DND-41 (cell line): ENCODE results near the gene DLGAP1.

Experiments used
- ATAC-seq: fragments of 200-7000 bp; cut with Tn5 transposase; 3 replicates; pipeline ENCODE4 v1.9.1; 2021; ENCODE audit warnings: low read depth; ENCODE audit not compliant: insufficient read depth
- DNase-seq: peaks from one replicate; pipeline ENCODE4 v3.0.0-alpha.2; 2020
- H2AFZ ChIP-seq: 2 replicates; pipeline ENCODE4 v1.6.0; 2012; ENCODE audit warnings: low read depth, low read length
- H3K27ac ChIP-seq: 2 replicates; pipeline ENCODE4 v1.5.1; 2012; ENCODE audit warnings: low read length, inconsistent platforms
- H3K27me3 ChIP-seq: fragments of 200-600 bp; sonication (generic); 2 replicates; pipeline ENCODE4 v1.6.0; 2012; ENCODE audit warnings: low read length, mild to moderate bottlenecking, inconsistent platforms; ENCODE audit not compliant: insufficient read depth, poor library complexity
- H3K36me3 ChIP-seq: 2 replicates; pipeline ENCODE4 v1.5.1; 2012; ENCODE audit warnings: low read length, inconsistent platforms; ENCODE audit not compliant: insufficient read depth
- H3K4me1 ChIP-seq: 2 replicates; pipeline ENCODE4 v1.5.1; 2012; ENCODE audit warnings: mild to moderate bottlenecking, low read length; ENCODE audit not compliant: insufficient read depth
- H3K4me2 ChIP-seq: 2 replicates; pipeline ENCODE4 v1.6.0; 2012; ENCODE audit warnings: mild to moderate bottlenecking, moderate library complexity, low read length, inconsistent platforms; ENCODE audit not compliant: insufficient read depth
- H3K4me3 ChIP-seq, 2 experiments: fragments of 200-600 bp in 1 of 2; shearing (Covaris generic) in 1 of 2; 2 replicates each; pipeline ENCODE4 v1.5.1; 2012 to 2016; ENCODE audit warnings: inconsistent platforms in 2 of 2, low read length in 2 of 2, mild to moderate bottlenecking in 2 of 2, low read depth in 1 of 2, moderate library complexity in 1 of 2
- H3K79me2 ChIP-seq: 2 replicates; pipeline ENCODE4 v1.6.0; 2012; ENCODE audit warnings: low read length, inconsistent platforms; ENCODE audit not compliant: insufficient read depth
- H3K9ac ChIP-seq: 2 replicates; pipeline ENCODE4 v1.6.0; 2012; ENCODE audit warnings: low read depth, mild to moderate bottlenecking, inconsistent platforms, low read length, moderate library complexity
- H3K9me3 ChIP-seq: 2 replicates; pipeline ENCODE4 v1.5.1; 2012; ENCODE audit warnings: low read length, moderate library complexity, mild to moderate bottlenecking, inconsistent platforms; ENCODE audit not compliant: insufficient read depth, severe bottlenecking
- H4K20me1 ChIP-seq: 2 replicates; pipeline ENCODE4 v1.6.0; 2012; ENCODE audit warnings: low read length; ENCODE audit not compliant: insufficient read depth
- CTCF ChIP-seq: IDR thresholded peaks from 2 replicates; pipeline ENCODE4 v1.5.1; 2012; ENCODE audit warnings: borderline replicate concordance, low read length, moderate library complexity, mild to moderate bottlenecking; ENCODE audit not compliant: poor library complexity, severe bottlenecking; ENCODE audit errors: extremely low read depth
- EZH2 ChIP-seq: IDR thresholded peaks from 3 replicates; pipeline ENCODE4 v1.6.1; 2012; ENCODE audit warnings: borderline replicate concordance, low read depth, mild to moderate bottlenecking, moderate library complexity, low read length, inconsistent platforms; ENCODE audit not compliant: severe bottlenecking

Gene DLGAP1

GRCh38 chr18:3715231-3716080 is 739.7 kb downstream of the DLGAP1 start:
- Histone ChIP-seq H3K4me3 (peak overlapping the region in 1 of 2 experiments; percentile 24; a peak in 2 of 4 replicates), H3K9ac (peak overlapping the region; percentile 33), H3K27me3 (no peaks in the 10 kb centered on the region), H3K4me1 (peaks cover 47% of the 10 kb centered on the region), H3K9me3 (no peaks in the 10 kb centered on the region), H3K4me2 (peak overlapping the region; percentile 54), H3K27ac (peak overlapping the region; percentile 78), H4K20me1 (no peaks in the 10 kb centered on the region), H3K79me2 (no peaks in the 10 kb centered on the region), H3K36me3 (no peaks in the 10 kb centered on the region), H2AFZ (peak overlapping the region; percentile 23)
- ATAC-seq (peak; percentile 83), DNase-seq (peak; percentile 60)
- TF ChIP-seq CTCF (no peak), EZH2 (no peak)

- Histone ChIP-seq H3K4me3 (no peak overlapping the region), H4K20me1 (no peaks in the 10 kb centered on the region), H3K9ac (no peak overlapping the region), H3K27ac (no peak overlapping the region), H3K4me1 (peaks cover 61% of the 10 kb centered on the region), H3K4me2 (no peak overlapping the region), H3K36me3 (no peaks in the 10 kb centered on the region), H3K79me2 (no peaks in the 10 kb centered on the region), H2AFZ (no peak overlapping the region), H3K27me3 (no peaks in the 10 kb centered on the region), H3K9me3 (no peaks in the 10 kb centered on the region)
- no peak for TF ChIP-seq EZH2
- no peak for TF ChIP-seq CTCF
- ATAC-seq: no peak
- no peak for DNase-seq
Measured at GRCh38 chr18:3713708-3714107, 741.4 kb downstream of the DLGAP1 start.

GRCh38 chr18:3713166-3713565 is 741.9 kb downstream of the DLGAP1 start:
- Histone ChIP-seq H2AFZ (no peak overlapping the region; the same call in 1 of the 2 replicates), H3K27me3 (no peaks in the 10 kb centered on the region), H4K20me1 (no peaks in the 10 kb centered on the region), H3K27ac (no peak overlapping the region; the same call in 1 of the 2 replicates), H3K36me3 (no peaks in the 10 kb centered on the region), H3K9me3 (no peaks in the 10 kb centered on the region), H3K4me1 (peaks cover 63% of the 10 kb centered on the region), H3K79me2 (no peaks in the 10 kb centered on the region), H3K4me2 (no peak overlapping the region), H3K9ac (no peak overlapping the region), H3K4me3 (no peak overlapping the region)
- DNase-seq (no peak), ATAC-seq (no peak)
- TF ChIP-seq CTCF: no peak
- no peak for TF ChIP-seq EZH2
